Upper lobe of right lung (tissue), 1 donor: ENCODE results near the gene FAM111A. TPM values are rescaled to one million over a fixed set of nuclear protein-coding genes. Genes with fewer than 3 reads are reported as not detected.
"Not testable (repeated sequence)": the region's sequence is repeated elsewhere in the genome, so short reads cannot be mapped to it uniquely, and the experiment has no call there.

Experiments
- ATAC-seq: fragments of 200-7000 bp; cut with Tn5 transposase; one replicate; pipeline ENCODE4 v1.9.1; 2020; ENCODE audit warnings: mild to moderate bottlenecking, moderate library complexity
- DNase-seq: peaks from one replicate; pipeline ENCODE4 v3.0.0-alpha.2; 2020
- H3K27ac ChIP-seq: fragments of 200-600 bp; one replicate; pipeline ENCODE4 v1.8.0; 2022
- H3K27me3 ChIP-seq: fragments of 200-600 bp; one replicate; pipeline ENCODE4 v1.8.0; 2022; ENCODE audit warnings: mild to moderate bottlenecking
- H3K36me3 ChIP-seq: fragments of 200-600 bp; one replicate; pipeline ENCODE4 v1.8.0; 2022
- H3K4me1 ChIP-seq: fragments of 200-600 bp; one replicate; pipeline ENCODE4 v1.8.0; 2022
- H3K4me3 ChIP-seq: fragments of 200-600 bp; one replicate; pipeline ENCODE4 v1.8.0; 2022; ENCODE audit warnings: mild to moderate bottlenecking
- H3K9me3 ChIP-seq: fragments of 200-600 bp; one replicate; pipeline ENCODE4 v1.8.0; 2022
- CTCF ChIP-seq: fragments of 200-600 bp; IDR thresholded peaks from one replicate; pipeline ENCODE4 v1.8.0; 2022; ENCODE audit warnings: antibody characterized with exemption
- intact Hi-C: fragments of 100-400 bp; cut with DNase I; formaldehyde crosslinking; loops from one replicate; pipeline ENCODE4 v1.11.0; 2022
- total RNA-seq: library from RNA; stranded (reverse); fragmentation: NEBNext Ultra II Directional; extraction: Animal tissue kit (Norgen Biotek cat#: 25700); gene quantifications from one replicate; pipeline ENCODE4 v1.2.1, GENCODE V29; 2021
- donor health status: DM: no; HTN: yes; CAD: no; lungs with severe emphysema.

FAM111A gene
- total RNA-seq, 1 donor from 2014 or later: 60.9 TPM

GRCh38 chr11:59119826-59120225 is 22.8 kb upstream of the FAM111A start:
- intact Hi-C loops: no loop called here
- no peak for DNase-seq
- no peaks in the 10 kb centered on the region for H3K4me1 ChIP-seq

GRCh38 chr11:59135648-59136461 is 6.8 kb upstream of the FAM111A start:
- Histone ChIP-seq H3K4me1 (no peaks in the 10 kb centered on the region), H3K27ac (no peak overlapping the region), H3K27me3 (no peaks in the 10 kb centered on the region), H3K4me3 (no peak overlapping the region), H3K9me3 (no peaks in the 10 kb centered on the region), H3K36me3 (peaks cover 45% of the 10 kb centered on the region)
- intact Hi-C loops: no loop called here
- TF ChIP-seq CTCF: peak; percentile 98
- peak; percentile 90 for DNase-seq
- ATAC-seq: peak; percentile 99

More at GRCh38 chr11:59119826-59120225, 22.8 kb upstream of the FAM111A start:
- Histone ChIP-seq H3K27me3 (no peaks in the 10 kb centered on the region), H3K36me3 (no peaks in the 10 kb centered on the region), H3K9me3 (peaks cover 6% of the 10 kb centered on the region), H3K27ac (no peak overlapping the region), H3K4me3 (no peak overlapping the region)
- TF ChIP-seq CTCF: no peak
- no peak for ATAC-seq

- H3K9me3 ChIP-seq, intact Hi-C loops, H3K4me3 ChIP-seq, DNase-seq, ATAC-seq, H3K4me1 ChIP-seq, H3K27me3 ChIP-seq, H3K27ac ChIP-seq: not testable (repeated sequence)
- H3K36me3 ChIP-seq: peaks cover 40% of the 10 kb centered on the region
Measured at GRCh38 chr11:59136551-59136950, 6.1 kb upstream of the FAM111A start.

GRCh38 chr11:59137190-59137589 is 5.5 kb upstream of the FAM111A start:
- ATAC-seq (no peak), DNase-seq (no peak)
- intact Hi-C loops: no loop called here

GRCh38 chr11:59138643-59139042 is 4.0 kb upstream of the FAM111A start:
- intact Hi-C loops: no loop called here

More at GRCh38 chr11:59137190-59137589, 5.5 kb upstream of the FAM111A start:
- H3K4me1 ChIP-seq: peaks cover 9% of the 10 kb centered on the region
- H3K36me3 ChIP-seq: peaks cover 34% of the 10 kb centered on the region
- no peak overlapping the region for H3K27ac ChIP-seq
- no peaks in the 10 kb centered on the region for H3K9me3 ChIP-seq
- H3K27me3 ChIP-seq: no peaks in the 10 kb centered on the region
- no peak for TF ChIP-seq CTCF
- H3K4me3 ChIP-seq: no peak overlapping the region

More at GRCh38 chr11:59138643-59139042, 4.0 kb upstream of the FAM111A start:
- DNase-seq (no peak), ATAC-seq (no peak)
- no peak for TF ChIP-seq CTCF
- Histone ChIP-seq H3K36me3 (peaks cover 25% of the 10 kb centered on the region), H3K27ac (no peak overlapping the region), H3K4me1 (peaks cover 11% of the 10 kb centered on the region), H3K4me3 (no peak overlapping the region), H3K9me3 (no peaks in the 10 kb centered on the region), H3K27me3 (no peaks in the 10 kb centered on the region)
